SU-DHL-6 (cell line): Measurements from ENCODE around the gene ANXA5.

Source experiments
- CTCF ChIP-seq: fragments of 200-600 bp; sonication (generic); IDR thresholded peaks from one replicate; pipeline ENCODE4 v1.5.1; 2017; ENCODE audit warnings: antibody characterized with exemption, mild to moderate bottlenecking, low read length, moderate library complexity; ENCODE audit not compliant: insufficient read depth, poor library complexity, severe bottlenecking
- EZH2phosphoT487 ChIP-seq: fragments of 200-600 bp; sonication (generic), shearing (Covaris generic); conservative IDR thresholded peaks from 2 replicates; pipeline ENCODE4 v1.6.1; 2018; ENCODE audit warnings: mild to moderate bottlenecking, antibody characterized with exemption, low read length, moderate library complexity, mixed read lengths

GRCh38 chr4:121684016-121684415 lies 12.8 kb downstream of the ANXA5 start:
- TF ChIP-seq EZH2phosphoT487 (no peak), CTCF (no peak)
